ENCODE results near the gene LRRC75A.

The LRRC75A gene

GRCh38 chr17:16473044-16474011 is 18.7 kb downstream of the LRRC75A start:
- DNase-seq (ENCODE audit: low read depth in 1 of 2, low spot score in 1 of 2), result no peak

- no peak for DNase-seq (ENCODE audit: low read depth in 1 of 2, low spot score in 1 of 2)
Observed at GRCh38 chr17:16472539-16472938, 19.5 kb downstream of the LRRC75A start.

- no peak for DNase-seq (ENCODE audit: low read depth in 1 of 2, low spot score in 1 of 2)
Observed at GRCh38 chr17:16471295-16471694, 20.7 kb downstream of the LRRC75A start.

DNA sequence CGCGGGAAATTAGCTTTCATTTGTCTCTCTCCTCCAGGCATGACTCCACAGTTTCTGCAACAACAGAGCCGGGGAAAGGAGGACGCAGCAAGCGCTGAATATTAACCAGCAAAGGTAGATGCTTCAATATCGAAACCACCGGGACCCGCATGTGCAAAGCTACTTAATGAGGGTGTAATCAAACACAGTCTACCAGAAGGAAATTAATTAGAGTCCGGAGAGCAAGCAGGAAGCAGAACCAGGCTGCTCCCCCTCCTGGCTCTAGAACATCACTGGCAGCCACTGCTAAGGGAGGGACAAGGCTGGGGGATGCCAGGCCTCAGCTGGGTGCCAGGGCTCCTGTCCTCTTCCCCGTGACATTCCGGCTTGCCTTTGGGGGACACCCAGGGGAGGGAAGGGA is 21.7 kb downstream of the LRRC75A start:
- no peak for DNase-seq (ENCODE audit: low read depth in 1 of 2, low spot score in 1 of 2)

DNA sequence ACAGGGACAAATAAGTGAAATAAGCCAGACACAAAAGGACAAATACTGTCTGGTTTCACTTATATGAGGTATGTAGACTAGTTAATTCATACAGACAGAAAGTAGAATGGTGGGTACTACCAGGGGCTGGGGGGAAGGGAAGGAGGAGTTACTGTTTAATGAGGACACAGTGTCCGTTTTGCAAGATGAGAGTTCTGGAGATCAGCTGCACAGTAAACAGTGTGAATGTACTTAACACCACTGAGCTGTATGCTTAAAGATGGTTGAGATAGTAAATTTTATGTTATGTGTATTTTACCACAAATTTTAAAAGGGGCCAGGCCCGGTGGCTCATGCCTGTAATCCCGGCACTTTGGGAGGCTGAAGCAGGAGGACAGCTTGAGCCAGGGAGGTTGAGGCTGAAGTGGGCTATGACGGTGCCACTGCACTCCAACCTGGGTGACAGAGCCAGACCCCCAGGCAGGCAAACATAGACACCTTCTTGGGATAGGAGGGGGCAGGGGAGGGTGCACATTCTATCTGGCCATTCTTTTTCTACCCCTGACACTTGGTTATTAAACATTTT is 23.5 kb downstream of the LRRC75A start:
- DNase-seq (ENCODE audit: low read depth in 1 of 2, low spot score in 1 of 2), result no peak

GRCh38 chr17:16467886-16468285 is 24.1 kb downstream of the LRRC75A start:
- DNase-seq (ENCODE audit: low read depth in 1 of 2, low spot score in 1 of 2), result no peak

DNA sequence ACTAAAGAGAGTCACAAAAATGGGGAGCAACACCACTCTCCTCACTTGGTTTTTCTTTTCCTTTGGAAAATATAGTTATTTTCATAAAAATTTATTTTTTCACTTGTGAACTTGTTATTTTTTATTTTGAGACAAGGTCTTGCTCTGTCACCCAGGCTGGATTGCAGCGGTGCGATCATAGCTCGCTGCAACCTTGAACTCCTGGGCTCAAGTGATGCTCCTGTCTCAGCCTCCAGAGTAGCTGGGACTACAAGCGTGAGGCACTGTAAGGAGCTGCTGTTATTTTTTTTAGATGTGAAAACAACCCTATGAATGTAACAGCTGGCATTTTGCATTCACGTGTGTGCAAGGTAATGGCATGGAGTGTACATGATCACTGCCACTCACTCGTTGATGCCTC is 24.9 kb downstream of the LRRC75A start:
- DNase-seq (ENCODE audit: low read depth in 1 of 2, low spot score in 1 of 2), result no peak

- no peak for DNase-seq (ENCODE audit: low read depth in 1 of 2, low spot score in 1 of 2)
Observed at GRCh38 chr17:16466407-16466806, 25.6 kb downstream of the LRRC75A start.

DNA sequence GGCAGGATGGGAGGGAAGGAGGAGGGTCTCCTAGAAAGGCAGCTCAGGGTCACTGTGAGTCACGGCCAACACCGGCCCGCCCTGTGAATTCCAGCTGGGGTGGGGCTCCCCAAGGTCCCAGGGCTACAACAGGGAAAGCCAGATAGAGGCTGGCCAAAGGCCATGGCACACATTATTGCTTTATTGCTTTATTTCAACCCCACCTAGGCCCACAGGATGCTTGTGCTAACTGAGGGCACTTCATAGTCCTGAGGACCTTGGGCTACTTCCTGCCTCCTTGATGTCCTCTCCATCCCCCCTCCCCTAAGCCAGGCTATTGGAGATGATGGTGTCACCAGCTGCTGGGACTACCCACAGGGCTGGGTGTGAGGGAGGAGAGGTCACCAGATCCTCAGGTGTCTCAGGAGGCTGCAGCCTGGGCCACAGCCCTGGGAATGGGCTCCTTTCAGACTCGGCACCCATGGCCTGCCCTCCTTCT is 26.1 kb downstream of the LRRC75A start:
- no peak for DNase-seq (ENCODE audit: low read depth in 1 of 2, low spot score in 1 of 2)

- no peak for DNase-seq (ENCODE audit: low read depth in 1 of 2, low spot score in 1 of 2)
Observed at GRCh38 chr17:16465052-16465312, 27.0 kb downstream of the LRRC75A start.

DNA sequence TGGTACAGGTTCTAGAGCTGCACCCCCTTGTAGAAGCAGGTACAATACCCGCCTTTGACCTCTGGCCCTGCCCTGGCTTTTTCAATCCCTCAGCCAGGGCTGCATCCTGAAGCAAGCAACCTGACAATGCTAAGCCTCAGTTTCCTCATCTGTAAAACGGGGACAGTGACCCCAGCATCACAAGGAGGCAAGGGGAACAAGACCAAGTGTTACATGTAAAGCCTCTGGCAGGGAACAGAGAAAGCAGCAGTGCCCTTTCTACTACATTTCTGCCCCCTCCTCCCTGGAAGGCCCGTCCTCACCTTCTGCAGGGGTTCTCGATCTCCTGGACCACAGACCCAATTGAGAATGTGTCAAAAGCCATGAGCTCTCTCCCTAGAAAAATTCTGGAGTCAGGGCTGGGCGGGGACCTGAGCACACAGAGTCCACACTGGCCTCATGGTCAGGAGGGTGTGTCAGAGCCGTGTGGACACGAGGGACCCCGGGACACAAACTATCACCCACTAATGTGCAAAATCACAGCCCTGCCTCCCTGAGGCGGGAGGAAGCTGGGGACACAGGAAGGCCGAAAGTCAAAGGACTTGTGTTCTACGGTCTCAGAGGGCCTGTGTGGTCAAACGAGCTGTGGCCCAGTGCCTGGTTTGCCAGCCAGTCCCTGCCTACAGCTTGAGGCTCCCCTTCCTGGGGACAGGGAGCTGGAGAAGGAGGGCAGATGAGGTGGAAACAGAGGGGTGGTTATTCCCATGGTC is 27.5 kb downstream of the LRRC75A start:
- no peak for DNase-seq (ENCODE audit: low read depth in 1 of 2, low spot score in 1 of 2)

DNA sequence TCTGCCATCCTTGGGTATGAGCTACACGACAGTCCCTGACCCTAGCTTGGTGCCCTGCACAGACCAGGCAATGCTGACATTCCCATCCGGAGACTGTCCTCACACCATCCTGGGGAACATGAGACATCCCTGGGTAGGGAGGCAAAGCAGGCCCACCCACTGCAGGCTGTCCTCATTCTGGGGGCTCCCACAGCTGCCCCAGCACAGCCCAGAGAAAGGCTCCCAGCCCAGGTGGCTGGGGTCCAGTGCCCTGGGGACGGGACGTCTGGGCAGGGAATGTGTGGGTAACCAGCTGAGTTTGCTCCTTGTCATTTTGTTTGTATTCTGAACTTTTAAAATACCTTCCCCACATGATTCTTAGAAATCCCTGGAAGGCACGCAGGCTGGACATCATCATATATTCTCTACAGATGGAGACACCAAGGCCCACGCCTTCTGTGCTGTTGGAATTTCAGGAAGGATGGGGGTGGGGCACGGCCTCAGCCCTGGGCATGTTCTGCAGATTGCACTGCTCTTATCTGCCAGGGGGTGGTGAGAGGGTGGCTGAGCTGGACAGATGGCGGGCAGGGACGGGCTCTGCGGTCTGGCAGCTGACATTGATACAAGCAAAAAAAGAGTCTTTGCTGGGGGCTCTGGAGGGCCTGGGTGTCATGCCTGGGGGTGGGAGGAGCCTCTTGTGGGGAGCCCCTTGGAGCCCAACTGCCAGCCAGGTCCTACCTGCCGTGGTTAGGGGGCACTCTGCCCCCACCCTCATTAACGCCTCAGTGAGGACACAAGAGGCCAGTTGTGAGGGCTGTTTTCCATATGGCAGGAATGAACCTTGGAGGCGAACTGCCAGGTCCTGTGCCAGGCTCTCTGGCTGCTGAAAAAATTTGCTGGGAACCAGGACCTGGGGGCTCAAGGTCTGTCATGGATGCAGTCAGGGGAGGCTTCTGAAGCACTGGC is 28.4 kb downstream of the LRRC75A start:
- DNase-seq (ENCODE audit: low read depth in 1 of 2, low spot score in 1 of 2), result no peak

- DNase-seq (ENCODE audit: low read depth in 1 of 2, low spot score in 1 of 2), result no peak
Observed at GRCh38 chr17:16462070-16462864, 29.7 kb downstream of the LRRC75A start.

- no peak for DNase-seq (ENCODE audit: low read depth in 1 of 2, low spot score in 1 of 2)
Observed at GRCh38 chr17:16461606-16461866, 30.5 kb downstream of the LRRC75A start.

DNA sequence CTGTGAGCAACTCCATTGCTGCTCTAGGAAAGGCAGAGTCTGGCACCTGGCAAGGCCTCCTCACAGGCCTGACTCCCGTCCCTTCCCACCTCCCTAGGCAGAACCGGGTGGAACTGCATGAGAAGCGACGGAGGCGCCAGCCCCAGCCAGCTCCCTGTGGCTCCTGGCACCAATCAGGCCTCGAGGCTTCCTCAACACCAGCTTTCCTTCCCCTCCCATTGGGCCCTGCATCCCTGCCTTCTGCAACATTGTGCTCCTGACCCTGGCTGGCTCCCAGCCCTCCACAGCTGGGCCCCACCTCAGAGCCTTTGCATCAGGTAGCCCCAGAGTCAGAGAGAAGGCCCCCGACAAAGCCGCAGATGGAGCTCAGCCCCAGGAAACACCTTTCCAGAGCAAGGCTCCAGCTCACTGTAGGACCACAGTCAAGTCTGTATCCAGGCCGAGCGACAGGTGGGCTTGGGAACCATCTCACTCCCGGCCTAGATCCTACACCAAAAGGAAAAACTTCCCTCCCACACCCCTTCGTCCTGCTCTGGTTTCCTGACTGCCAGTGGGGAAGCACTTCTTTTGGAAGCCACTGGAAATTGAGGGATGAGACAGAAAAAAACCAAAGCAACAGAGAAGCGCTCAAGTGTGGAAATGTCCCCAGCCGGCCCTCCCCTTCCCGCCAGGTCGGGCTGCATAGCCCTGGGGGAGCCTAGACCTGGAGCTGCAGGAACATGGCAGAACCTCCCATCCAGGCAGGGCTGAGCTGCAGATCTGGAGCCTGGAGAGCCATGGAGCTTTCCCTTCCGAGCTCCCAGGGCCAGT is 31.0 kb downstream of the LRRC75A start:
- DNase-seq (ENCODE audit: low read depth in 1 of 2, low spot score in 1 of 2), result no peak

DNA sequence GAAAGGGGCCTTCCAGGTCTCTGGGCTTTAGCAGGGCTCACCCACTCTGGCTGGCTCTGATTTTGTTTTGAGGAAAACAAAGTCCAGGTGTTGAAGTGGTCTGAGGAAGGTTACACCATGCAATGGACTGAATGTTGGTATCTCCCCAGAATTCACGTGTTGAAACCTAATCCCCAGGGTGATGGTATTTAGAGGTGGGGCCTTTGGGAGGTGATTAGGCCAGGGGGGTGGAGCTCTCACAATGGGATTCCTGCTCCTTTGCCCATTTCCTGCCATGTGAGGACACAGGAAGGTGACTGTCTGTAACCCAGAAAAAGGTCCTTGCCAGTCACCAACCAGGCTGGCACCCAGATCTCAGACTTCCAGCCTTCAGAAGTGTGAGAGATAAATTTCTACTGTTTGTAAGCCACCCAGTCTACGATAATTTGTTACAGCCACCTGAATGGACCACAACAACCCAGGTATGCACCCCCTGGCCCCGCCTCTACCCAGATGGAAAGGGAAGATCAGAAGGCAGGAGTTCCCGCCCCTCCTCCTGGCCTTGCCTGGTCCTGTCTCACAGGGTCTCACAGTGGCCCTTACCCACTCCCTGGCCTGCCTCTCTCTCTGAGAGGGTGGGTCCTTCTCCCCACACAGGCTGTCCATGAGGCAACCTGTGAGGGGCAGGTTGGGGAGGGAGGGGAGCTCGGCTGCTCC is 32.0 kb downstream of the LRRC75A start:
- DNase-seq (ENCODE audit: low read depth in 1 of 2, low spot score in 1 of 2), result no peak

DNA sequence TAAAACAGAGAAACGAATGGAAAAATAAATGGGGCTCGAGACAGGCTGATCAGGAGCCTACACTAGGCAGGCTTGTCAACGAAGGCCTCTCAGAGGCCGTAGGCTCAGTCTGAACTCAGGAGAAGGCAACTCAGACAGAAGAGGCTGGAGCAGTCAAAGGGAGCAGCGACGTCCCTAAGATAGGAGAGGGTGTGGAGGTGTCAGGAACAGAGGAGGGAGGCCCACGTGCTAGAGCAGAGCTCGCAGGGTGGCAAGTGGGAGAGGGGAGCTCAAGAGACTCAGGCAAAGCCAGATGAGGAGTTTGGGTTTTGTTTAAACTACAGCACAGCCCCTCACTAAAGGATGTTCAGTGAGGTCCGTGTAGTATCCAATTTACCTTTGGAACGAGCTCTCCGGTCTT is 32.7 kb downstream of the LRRC75A start:
- DNase-seq (ENCODE audit: low read depth in 1 of 2, low spot score in 1 of 2), result no peak

DNA sequence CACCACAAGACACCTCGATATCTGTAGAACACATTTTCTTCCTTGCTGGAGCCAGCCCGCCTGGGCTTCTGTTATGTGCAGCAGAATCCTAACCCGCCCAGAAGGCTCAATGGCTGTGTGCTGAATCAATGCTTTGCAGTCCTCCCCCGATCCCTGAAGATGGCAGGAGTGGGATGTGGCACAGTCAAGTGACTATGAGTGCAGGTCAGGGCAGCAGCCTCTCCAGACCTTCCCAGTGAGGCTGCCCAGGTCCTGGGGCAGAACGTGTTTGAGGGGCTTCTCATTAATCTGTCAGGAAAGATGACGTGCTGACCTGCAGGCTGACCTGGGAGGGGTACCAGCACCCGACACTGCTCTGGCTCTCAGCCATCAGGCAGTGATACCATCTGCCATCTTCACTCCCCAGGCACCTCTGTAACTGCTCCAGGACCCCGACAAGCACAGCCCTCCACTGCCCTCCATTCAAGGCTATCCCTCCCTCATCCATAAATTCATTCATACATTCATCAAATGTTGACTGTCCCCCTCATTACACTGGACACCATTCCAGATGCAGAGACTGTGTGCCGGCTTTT is 35.2 kb downstream of the LRRC75A start:
- no peak for DNase-seq (ENCODE audit: low read depth in 1 of 2, low spot score in 1 of 2)
